NCI-H1436 (cell line): Measurements from ENCODE around the gene DMWD.

ENCODE experiments used
- DNase-seq: peaks from one replicate; lab custom pipeline; 2025; lab: John Stamatoyannopoulos, UW

Gene DMWD

DNA sequence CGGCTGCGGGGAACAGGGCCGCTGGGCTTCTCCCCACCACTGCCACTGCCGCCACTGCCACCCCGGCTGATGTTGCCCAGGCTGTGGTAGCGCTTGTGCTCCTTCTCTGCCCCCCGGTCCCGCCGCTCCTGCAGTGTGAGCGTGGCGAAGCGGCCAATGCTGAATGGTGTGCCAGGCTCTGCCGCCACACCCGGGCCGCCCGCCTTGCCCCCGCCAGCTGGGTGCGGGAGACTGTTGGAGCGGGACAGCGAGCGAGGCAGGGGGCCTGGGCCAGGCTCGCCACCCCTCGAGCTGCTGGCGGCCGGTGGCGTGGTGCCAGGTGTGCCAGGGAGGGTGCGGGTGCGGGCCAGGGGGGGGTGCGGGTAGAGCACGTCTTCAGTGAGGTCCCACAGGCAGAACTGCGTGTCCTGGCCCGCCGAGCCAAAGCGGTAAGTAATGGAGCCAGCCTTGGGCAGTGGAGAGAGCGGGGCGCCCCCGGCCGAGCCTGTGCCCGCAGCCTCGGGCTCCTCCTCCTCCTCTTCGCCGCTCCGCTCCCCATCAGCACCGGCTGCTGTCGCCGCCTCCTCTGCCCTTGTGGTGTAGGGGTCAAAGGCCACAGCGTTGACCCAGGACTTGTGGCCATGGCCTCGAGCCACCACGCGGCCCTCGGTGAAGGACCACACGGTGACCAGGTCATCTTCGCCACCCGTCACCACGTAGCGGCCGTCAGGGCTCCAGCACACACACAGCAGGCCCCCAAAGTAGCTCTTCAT, 6.7 kb downstream of the DMWD start:
- no peak for DNase-seq

DNA sequence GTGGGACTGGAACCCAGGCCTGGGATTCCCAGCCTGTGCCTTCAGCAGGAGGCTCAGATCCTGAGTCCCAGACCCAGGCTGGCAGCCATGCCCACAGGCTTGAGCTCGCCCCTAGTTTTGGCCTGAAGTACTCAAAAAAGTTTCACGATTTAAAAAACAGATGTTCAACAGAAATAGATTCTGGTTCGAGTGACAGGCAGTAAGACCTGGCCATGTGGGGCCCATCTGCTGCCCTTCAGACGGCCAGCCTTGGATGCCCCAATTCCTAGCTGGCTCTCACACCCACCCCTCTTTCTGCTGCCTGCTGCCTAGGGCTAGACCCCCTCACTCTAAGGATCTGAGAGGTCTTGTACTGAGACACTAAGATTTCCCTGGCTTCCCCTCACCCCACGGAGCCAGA, 7.5 kb downstream of the DMWD start:
- no peak for DNase-seq

DNA sequence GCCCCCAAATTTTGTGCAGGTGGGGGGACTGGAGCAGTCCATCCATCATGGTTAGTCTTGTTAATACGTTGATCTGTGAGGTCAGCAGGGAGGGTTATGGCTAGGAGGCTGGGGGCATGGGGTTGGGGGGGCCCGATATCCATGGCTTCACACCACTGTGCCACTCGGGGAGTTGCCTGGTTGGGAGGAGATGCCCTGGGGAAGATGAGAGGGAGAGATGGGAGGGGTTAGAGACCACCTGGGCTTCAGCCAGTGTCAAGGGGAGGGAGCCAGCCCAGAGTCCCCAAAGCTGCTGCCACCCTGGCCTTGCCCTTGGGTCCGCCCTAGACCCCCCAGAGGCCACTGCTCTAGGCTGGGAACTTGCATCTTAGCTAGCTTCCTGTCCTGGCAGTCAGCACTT, 8.5 kb downstream of the DMWD start:
- DNase-seq = no peak

DNA sequence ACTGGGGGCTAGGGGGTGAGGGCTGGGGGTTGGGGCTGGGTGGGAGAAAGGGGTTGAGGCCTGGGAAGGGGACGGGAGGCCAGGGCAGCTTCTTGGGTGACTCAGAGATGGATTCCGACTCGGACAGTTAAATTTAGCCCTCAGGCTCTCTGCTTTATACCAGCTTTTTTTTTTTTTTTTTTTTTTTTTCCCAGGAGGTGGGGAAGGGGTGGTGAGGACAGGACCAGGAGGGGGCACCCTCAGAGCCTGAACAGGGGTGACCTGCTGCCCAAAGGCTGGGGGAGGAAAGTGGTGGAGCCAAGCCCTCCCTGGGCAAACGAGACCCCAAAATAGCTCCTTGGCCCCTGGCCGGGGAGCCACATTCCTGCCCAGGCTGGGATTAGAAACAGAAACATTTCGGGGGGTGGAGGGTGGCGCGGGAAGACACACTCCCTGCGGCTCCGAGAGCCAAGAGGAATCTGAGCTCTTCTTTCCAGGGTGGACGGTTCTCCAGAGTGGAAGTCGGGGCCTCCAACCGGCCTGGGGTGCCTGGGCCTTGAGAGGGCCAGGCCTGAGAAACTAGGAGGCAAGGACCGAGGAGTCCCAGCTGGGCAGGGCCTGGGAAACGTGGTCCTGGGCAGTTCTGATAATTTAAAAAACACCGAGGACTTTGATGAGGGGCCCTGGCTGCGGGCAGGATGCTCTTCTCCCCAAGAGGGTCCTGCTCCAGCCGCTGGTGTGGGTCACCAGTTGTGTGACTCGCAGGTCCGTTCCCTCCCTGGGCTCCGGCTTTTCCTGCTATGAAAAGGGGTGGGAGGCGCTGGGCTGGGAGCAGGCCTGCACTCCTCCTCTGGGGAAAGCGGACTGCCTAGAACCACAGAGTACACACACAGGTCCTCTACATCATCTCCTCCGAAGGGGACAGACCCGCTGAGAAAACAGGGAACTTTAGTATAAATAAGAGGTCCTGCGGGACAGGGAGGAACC, 9.5 kb downstream of the DMWD start:
- no peak for DNase-seq

DNA sequence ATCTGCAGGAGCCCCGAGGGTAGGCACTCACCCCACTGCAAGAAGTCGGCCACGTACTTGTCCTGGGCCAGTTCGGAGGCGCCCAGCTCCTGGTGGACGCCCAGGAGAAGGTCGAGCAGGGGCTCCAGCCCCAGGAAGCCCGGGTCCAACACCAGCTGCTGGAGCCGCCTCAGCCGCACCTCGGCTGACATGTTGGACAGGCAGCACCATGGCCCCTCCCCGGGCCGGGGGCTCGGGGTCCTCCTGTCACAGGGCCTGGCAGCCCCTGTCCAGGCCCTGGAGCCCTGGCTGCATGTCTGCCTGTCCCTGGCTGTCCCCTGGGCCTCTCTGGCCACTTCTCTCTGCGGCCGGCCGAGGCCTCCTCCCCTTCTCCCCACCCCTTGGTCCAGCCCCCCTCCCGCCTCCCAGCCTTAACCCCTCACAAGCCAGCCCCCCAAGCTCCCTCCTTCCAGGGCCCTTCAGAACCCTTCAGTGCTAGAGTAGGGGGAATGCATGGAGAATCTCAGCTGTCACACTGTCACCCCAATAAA, 10.4 kb downstream of the DMWD start, which contains the start of gene DMPK:
Gene DMPK (minus strand): TSS at position 329 of the 530 bp plus-strand sequence. CDS start 138 bp downstream, at position 191.
- no peak for DNase-seq

DNA sequence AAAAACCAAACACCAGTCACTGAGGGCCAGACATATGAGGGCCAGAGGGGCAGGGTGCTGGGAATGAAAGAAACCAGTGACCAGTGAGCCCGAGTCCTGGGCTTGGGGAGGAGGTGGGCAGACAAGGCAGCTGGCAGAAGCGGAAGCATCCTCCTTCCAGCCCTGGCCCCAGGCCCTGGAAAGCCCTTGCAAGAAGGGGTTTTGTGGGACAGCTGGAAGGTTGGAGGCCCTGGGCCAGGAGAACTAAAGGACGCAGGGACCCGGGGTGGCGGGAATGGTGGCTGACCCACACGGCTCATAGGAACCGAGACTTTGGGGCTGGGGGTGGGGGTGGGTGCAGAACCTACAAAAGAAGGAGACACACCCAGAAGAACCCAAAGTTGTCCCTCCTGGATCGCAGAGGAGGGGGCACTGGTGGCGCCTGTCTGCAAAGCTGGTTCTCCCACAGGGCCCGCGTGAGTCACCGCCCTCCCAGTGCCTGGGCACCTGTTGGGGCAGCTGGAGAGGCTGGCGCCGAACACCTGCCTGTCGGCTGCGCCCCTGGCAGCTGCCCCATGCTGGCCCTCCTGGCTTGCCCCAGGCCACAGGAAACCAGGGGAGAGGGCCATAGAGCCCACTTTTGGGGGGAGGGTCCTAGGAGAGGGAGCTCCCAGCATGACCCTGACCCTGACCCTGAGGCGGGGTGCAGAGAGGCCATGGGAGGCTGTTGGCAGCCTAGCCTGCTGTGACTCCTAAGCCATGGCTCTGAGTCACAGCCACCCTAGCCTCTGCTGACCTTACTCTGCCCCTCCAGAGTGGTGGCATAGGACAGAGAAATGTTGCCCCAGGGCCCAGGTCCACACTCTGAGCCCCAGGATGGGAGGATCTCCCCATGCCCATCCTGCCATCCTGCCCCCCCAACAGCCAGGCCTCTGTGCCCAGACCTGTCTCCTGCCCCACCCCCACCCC, 11.2 kb downstream of the DMWD start:
- DNase-seq = peak; percentile 67

DNA sequence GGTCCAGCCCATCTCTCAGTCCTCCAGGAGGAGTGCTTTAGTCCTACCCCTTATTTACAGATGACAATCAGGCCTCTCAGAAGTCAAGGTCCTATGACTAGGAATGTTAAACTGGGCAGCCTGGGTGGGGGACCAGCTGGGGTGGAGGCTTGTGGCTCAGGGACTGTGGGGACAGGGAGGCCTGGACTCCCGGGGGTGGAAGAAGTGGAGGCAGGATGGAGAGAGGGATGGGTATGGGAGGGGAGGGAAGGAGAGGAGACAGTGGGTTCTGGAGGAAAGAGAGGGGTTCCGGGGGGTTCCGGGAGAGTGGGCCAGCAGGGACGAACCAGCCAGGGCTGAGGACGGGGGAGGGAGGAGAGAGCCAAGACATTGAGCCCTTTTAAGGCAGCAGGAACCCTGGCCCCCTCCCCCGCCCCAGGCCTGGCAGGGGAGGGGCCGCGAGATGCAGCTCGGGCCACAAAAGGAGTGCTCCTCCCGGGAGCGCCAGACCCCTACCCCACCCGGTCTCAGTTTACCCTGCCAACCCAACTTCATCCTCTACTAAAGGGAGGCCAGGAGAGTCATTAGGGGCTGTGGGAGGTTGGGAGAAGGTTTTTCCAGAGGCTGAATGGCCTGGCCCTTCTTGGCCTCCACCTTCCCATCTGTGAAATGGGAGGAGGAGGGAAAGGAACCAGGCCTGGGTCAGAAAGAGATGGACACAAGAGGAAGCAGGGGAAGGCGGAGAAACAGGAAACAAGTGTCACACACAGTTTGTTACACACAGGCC, 12.0 kb downstream of the DMWD start:
- no peak for DNase-seq

DNA sequence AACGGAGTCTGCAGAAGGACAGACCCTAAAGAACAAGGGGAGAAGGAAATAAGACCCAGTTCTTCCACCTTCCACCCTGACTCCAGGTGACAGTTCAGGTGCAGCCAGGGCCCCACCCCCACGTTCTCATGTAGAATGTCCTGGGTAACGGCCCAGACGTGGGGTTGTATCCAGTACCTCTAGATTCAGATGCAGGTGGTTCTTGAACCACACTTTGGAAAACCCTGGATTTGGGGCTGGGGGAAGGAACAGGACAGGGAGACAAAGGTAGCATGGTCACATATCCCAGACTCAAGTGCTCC, 12.5 kb downstream of the DMWD start:
- no peak for DNase-seq

DNA sequence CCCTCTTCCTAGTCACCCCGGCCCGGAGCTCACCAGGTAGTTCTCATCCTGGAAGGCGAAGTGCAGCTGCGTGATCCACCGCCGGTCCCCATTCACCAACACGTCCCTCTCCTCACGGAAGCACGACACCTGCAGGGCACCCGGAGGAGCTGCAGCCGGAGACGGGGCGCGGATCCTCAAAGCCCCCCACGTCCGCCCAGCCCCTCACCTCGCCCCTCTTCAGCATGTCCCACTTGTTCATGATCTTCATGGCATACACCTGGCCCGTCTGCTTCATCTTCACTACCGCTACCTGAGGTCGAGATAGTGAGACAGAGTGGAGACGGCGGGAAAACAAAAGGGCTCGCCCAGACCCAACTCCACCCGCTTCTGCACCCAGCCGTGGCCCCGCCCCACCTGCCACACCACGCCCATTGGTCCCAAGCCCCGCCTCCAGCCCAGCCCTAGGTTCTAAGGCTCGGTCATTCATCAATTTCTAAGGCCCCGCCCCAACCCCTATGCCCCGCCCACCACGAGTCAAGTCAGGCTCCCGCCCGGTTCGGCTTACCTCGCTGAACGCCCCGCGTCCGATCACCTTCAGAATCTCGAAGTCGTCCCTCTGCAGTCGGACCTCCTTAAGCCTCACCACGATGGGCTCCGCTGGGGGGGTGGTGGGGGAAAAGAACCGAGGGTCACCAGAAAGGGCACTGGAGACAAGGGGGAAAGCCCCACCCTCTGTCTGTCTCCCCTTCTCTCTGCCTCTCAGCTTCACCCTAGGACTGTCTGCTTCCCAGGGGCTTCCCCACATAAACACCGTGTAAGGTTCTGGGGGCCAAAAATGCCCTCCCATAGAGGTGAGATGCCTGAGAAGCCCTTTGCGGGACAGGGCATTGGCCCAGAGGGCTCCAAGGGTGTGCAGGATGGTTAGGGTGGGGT, 13.2 kb downstream of the DMWD start:
- DNase-seq = peak; percentile 91

DNA sequence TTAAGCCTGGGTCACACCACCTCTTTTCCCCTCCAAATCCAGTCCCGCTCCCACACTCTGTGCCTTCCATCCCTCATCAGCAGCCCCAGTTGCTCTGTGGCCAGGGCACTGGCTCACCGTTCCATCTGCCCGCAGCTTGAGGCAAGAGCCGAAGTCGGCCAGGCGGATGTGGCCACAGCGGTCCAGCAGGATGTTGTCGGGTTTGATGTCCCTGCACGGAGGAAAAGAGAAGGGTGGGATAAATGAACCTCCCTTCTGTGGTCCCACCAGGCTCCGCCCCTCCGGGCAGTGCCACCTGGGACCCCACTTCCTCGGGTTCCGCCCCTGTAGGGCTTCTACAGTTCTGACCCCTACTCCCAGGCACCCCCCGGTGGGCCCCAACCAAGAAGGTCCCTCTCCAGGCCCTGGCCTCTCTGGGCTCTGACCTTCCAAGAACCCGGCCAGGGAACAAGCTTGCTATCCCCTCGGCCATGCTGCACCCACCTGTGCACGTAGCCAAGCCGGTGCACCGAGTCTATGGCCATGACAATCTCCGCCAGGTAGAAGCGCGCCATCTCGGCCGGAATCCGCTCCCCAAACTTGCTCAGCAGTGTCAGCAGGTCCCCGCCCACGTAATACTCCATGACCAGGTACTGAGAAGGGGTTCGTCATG, 14.5 kb downstream of the DMWD start:
- no peak for DNase-seq

DNA sequence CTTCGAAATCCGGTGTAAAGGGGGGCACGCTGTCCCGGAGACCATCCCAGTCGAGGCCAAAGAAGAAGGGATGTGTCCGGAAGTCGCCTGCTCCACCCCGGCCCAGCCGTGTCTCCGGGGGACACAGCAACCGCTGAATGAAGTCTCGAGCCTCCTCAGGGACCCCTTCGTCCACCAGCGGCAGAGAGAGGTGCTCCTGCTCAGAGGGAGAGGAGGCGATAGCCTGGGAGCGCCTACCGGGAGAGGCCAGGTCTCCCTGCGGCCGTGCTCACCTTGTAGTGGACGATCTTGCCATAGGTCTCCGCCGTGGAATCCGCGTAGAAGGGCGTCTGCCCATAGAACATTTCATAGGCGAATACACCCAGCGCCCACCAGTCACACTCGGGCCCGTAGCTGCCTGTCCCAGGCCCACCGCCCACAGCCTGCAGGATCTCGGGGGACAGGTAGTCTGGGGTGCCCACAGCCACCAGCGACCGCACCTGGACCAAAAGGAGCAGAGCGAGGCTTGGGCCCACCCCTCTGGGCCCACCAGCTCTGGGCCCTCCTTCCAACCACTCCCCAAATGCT, 15.2 kb downstream of the DMWD start:
- DNase-seq = no peak

DNA sequence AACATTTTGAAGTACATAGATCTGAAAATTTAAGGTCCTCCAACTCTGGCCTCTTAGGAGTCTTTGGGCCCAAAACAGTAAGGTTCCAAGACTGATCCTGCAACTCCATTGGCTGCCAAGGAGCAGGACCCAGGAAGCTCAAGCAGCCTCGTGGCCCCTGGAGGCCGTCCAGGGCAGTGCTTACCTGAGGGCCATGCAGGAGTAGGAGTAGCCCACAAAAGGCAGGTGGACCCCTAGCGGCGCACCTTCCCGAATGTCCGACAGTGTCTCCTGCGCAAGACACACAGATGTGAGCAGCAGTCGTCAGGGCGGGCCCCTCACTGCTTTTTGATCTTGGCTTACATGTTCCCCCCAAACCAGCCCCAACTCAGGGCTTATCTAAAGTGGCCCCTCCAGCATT, 17.9 kb downstream of the DMWD start:
- DNase-seq = no peak

DNA sequence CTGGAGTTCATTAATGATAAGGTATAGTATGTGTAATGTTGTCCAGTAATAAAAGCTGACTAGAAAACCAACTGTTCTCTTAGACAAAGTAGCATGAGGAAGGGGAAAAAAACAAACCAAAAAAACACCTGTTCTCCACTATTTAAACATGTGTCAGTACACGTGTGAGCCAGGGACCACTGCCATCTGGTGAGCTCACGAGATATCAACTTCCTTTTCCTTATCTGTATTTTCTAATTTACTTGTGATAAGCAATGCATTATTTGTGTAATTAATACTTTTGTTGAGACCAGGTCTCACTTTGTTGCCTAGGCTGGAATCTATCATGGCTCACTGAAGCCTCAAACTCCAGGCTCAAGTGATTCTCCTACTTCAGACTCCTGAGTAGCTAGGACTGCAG, 19.3 kb downstream of the DMWD start:
- no peak for DNase-seq

DNA sequence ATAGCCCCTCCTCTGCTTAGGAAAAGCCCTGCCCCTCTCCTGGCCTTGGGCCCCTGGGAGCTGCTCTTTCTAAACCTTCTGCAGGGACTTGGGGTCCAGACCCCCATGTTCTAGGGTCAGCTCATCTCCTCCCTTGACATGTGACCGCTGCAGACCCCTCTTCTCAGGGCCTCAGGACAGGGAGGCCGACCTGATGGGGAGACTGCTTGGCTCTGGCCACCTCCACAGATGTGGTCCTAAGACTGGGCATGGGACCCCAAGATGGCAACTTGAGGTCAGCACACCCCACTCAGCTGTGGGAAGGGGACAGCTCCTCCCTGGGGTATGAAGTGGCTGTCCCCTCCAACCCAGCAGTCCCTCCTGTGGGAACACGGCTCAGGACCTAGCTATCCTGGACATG, 19.7 kb downstream of the DMWD start:
- no peak for DNase-seq

DNA sequence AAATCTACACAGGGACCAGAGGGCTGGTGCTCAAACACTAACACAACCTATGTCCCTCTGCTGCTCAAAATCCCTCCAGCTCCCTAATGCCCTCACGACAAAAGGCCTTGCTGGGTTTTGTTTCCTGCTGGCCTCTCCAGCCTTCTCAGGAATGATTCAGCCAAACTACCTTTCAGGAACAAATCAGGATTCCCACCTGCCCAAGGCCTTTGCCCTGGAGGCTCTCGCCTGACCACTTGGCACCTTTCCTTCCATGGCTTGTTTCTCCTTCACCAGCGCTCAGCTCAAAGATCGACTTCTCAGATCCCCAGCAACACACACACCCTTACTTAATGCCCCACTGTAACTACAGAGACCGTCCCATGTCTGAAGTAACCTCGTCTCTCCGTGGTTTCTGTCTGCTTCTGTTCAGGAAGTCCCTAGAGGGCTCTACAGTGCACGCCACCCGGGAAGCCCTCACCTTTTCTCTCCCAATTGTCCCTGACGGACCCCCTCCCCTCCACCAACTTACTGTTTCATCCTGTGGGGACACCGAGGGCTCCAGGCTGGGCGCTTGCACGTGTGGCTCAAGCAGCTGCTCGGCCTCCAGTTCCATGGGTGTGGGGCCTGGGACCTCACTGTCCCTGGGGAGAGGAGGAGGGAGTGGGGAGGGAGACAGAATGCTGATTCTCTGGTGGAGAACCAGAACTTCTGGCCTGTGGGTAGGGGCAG, 20.4 kb downstream of the DMWD start:
- DNase-seq = no peak

DNA sequence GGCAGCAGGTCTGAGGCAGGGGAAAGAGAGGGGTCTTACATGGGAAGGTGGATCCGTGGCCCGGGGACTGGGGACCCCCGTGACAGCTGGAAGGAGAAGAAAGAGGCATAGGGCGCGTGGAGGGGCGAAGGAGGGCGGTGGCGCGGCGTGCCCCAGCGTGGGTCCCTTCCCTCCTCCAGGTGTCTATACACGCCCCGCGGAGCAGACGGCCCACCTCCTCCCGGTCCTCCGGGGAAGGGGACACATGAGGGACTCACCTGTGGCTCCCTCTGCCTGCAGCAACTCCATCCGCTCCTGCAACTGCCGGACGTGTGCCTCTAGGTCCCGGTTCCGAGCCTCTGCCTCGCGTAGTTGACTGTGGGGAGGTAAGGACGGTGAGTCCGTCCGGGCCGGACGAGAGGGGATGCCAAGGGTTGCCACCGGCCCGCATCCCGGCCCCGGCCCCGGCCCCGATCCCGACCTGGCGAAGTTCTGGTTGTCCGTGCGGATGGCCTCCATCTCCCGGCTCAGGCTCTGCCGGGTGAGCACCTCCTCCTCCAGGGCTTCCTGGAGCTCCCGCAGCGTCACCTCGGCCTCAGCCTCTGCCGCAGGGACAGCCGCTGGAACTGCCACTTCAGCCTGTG, 21.2 kb downstream of the DMWD start:
- no peak for DNase-seq

DNA sequence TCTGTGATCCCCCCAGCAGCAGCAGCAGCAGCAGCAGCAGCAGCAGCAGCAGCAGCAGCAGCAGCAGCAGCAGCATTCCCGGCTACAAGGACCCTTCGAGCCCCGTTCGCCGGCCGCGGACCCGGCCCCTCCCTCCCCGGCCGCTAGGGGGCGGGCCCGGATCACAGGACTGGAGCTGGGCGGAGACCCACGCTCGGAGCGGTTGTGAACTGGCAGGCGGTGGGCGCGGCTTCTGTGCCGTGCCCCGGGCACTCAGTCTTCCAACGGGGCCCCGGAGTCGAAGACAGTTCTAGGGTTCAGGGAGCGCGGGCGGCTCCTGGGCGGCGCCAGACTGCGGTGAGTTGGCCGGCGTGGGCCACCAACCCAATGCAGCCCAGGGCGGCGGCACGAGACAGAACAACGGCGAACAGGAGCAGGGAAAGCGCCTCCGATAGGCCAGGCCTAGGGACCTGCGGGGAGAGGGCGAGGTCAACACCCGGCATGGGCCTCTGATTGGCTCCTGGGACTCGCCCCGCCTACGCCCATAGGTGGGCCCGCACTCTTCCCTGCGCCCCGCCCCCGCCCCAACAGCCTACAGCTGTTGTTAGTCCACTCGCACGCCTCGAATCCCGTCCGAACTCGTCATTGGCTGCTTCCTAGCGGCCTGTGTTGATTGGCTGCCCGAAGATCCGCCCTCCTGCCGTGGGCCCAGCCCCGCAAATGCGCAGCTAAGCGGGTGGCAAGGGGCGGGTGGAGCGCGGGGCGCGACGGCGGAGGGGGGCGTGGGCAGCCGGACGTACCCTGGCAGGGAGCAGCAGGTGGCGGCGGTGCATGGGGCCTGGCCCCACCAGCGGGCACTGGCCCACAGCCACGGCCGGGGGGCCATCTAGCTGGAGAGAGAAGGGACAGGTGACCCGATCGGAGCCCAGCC, 22.2 kb downstream of the DMWD start:
- peak; percentile 98 for DNase-seq
